ENCODE data around the gene LUC7L3. TPM values are rescaled to one million over a fixed set of nuclear protein-coding genes. Genes with fewer than 3 reads are reported as not detected.
A peak's percentile ranks its signal among the peaks of the same experiment; 100 is the strongest.

LUC7L3 gene
- total RNA-seq, 4 donors from 2014 or later, result 44.2 to 88.7 (median 55.2) TPM

GRCh38 chr17:50687200-50688066 is 32.0 kb upstream of the LUC7L3 start:
- ATAC-seq (ENCODE audit: low FRiP score) (peak; percentile 51), DNase-seq (ENCODE audit: low spot score) (no peak)
- TF ChIP-seq CTCF (IDR thresholded peaks at IDR 0.05), result no peak

- TF ChIP-seq CTCF (IDR thresholded peaks at IDR 0.05), result no peak
- DNase-seq (ENCODE audit: low spot score), result no peak
- ATAC-seq (ENCODE audit: low FRiP score), result no peak
Observed at GRCh38 chr17:50688245-50688644, 31.2 kb upstream of the LUC7L3 start.

GRCh38 chr17:50689251-50689650 is 30.2 kb upstream of the LUC7L3 start:
- DNase-seq (ENCODE audit: low spot score), result no peak
- no peak for TF ChIP-seq CTCF (IDR thresholded peaks at IDR 0.05)
- ATAC-seq (ENCODE audit: low FRiP score), result peak; percentile 30

- TF ChIP-seq CTCF (IDR thresholded peaks at IDR 0.05), result no peak
- no peak for ATAC-seq (ENCODE audit: low FRiP score)
- no peak for DNase-seq (ENCODE audit: low spot score)
Observed at GRCh38 chr17:50689956-50690886, 29.2 kb upstream of the LUC7L3 start.

GRCh38 chr17:50690887-50691549 is 28.4 kb upstream of the LUC7L3 start:
- DNase-seq (ENCODE audit: low spot score) (no peak), ATAC-seq (ENCODE audit: low FRiP score) (no peak)
- TF ChIP-seq CTCF (IDR thresholded peaks at IDR 0.05), result no peak

GRCh38 chr17:50691550-50692447 is 27.6 kb upstream of the LUC7L3 start:
- ATAC-seq (ENCODE audit: low FRiP score) (no peak), DNase-seq (ENCODE audit: low spot score) (no peak)
- no peak for TF ChIP-seq CTCF (IDR thresholded peaks at IDR 0.05)
